GM12873 (cell line): ENCODE measurements around the gene CTIF.

Source experiments
- TF ChIP-seq, protein P1 (sequence below): IDR thresholded peaks from 2 replicates; pipeline ENCODE4 v1.5.1; 2012; ENCODE audit warnings: low read depth, mild to moderate bottlenecking, moderate library complexity, low read length, control low read depth; ENCODE audit not compliant: insufficient read depth; ENCODE audit errors: missing control alignments

Gene CTIF

DNA sequence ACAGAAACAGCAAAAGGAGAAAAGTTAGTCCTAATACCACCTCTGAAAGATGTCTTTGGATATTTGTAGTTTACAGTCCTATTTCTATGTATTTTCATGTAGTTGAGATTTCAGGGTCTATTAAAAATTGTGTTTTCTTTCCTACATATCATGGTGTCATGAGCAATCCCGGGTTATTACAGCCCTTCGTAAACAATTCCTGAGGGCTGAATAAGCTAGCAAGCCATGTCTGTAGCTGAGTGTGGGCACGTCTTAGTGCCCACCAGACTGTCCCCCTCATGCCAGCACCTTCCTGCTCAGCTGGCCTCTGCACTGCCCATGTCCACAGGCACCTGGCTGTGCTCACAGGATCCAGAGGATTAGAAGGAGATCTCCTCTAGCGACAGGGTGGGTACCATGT is 60.6 kb downstream of the CTIF start:
- TF ChIP-seq, protein P1, sequence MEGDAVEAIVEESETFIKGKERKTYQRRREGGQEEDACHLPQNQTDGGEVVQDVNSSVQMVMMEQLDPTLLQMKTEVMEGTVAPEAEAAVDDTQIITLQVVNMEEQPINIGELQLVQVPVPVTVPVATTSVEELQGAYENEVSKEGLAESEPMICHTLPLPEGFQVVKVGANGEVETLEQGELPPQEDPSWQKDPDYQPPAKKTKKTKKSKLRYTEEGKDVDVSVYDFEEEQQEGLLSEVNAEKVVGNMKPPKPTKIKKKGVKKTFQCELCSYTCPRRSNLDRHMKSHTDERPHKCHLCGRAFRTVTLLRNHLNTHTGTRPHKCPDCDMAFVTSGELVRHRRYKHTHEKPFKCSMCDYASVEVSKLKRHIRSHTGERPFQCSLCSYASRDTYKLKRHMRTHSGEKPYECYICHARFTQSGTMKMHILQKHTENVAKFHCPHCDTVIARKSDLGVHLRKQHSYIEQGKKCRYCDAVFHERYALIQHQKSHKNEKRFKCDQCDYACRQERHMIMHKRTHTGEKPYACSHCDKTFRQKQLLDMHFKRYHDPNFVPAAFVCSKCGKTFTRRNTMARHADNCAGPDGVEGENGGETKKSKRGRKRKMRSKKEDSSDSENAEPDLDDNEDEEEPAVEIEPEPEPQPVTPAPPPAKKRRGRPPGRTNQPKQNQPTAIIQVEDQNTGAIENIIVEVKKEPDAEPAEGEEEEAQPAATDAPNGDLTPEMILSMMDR, result no peak

DNA sequence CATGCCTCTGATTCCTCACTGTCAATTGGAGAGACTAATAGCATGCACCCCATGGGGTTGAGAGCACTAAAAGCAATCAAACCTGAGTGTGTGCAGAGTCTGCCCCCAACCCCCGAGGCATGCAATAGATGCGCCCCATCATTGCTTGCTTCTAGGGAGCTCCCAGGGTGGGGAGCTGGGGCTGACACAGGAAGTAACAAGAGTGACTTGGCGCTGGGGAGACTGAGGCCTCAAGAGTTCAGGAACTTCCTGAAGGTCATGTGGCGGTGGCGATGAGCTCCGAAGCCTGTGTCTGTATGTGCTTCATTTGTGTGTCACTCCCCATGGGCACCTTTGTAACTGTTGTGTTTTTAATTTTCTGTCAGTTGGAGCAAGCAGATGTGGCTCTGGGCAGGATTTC is 61.2 kb downstream of the CTIF start:
- TF ChIP-seq, protein P1, result no peak

DNA sequence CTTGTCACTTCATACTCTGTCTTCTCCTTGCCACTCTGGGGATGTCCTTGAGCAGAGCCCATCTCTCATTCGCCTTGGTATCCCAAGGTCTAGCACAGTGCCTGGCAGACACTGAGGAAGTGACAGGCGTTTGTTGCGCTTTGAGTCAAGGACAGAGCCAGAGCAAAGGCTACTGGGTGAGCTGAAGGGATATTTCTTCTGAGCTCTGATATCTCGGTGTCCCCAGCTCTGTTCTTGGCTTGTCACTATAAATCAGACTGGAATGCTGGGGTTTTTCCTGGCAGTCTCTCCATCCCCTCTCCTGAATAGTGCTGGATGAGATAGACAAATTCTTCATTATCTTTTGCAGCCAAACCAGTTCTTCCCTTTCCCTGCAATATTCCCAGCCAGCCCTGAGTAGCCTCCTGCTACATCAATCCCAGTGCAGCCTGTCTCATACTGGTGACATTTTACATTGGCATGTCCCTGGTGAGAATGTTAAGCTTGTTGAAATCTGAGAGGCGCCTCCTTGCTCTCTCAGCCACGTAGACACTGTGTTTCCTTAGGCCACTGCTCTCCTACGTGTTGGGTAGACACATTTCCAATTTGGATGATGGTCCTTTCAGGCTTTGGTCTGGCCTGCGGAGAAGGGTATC is 61.7 kb downstream of the CTIF start:
- TF ChIP-seq, protein P1, result no peak

DNA sequence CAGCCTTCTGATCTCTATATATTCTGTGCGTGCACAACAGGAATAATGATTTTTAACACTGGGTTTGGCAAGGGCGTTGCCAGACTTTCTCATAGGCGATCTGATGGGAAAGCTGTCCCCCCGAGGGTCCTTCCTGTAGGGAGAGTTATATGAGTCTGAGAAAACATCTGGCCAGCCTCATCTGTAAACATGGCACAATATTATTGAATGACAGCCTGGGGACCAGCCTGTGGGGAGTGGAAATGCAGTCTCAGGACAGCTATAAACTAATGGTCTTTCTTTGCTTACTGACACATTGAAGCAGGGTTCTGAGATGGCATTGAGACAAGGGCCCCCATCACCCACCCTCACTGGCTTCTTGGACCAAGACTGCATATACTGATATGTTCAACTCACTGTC is 62.5 kb downstream of the CTIF start:
- TF ChIP-seq, protein P1, result no peak

DNA sequence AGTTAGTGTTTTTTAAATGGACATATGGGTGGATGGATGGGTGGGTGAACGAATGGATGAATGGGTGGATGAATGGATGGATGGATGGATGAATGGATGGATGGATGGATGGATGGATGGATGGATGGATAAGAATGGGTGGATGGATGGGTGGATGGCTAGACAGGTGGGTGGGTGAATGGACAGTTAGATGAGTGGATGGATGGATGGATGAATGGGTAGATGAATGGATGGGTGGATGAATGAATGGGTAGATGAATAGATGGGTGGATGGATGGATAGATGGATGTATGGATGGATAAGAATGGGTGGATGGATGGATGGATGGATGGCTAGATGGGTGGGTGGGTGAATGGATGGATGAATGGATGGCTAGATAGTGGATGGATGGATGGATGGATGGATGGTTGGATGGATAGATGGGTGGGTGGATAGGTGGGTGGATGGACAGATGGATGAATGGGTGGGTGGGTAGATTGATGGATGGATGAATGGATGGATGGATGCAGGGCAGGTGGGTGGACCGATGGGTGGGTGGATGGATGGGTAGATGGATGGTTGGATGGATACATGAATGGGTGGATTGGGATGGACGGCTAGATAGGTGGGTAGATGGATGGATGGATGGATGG is 64.0 kb downstream of the CTIF start:
- TF ChIP-seq, protein P1, result no peak

DNA sequence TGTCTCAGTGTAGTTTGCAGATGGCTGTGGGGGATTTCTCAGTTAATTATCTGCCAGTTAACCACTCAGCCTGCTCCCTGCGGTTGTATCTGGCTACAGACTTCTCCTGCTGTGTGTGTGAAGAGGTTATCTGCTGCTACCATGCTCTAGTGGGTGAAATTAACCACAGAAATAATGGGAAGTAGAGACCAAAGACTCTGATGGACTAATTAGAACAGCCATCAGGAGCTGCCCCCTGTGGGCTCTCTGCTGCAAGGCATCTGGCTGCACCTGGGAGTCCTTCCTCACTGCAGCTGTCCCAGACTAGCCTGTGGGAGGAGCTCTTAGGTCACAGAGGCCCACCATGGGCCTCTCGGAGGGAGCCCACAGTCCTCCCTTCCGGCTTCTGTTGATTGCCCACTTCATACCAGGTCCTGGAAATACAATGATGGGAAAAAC is 66.6 kb downstream of the CTIF start:
- TF ChIP-seq, protein P1, result peak; percentile 36

DNA sequence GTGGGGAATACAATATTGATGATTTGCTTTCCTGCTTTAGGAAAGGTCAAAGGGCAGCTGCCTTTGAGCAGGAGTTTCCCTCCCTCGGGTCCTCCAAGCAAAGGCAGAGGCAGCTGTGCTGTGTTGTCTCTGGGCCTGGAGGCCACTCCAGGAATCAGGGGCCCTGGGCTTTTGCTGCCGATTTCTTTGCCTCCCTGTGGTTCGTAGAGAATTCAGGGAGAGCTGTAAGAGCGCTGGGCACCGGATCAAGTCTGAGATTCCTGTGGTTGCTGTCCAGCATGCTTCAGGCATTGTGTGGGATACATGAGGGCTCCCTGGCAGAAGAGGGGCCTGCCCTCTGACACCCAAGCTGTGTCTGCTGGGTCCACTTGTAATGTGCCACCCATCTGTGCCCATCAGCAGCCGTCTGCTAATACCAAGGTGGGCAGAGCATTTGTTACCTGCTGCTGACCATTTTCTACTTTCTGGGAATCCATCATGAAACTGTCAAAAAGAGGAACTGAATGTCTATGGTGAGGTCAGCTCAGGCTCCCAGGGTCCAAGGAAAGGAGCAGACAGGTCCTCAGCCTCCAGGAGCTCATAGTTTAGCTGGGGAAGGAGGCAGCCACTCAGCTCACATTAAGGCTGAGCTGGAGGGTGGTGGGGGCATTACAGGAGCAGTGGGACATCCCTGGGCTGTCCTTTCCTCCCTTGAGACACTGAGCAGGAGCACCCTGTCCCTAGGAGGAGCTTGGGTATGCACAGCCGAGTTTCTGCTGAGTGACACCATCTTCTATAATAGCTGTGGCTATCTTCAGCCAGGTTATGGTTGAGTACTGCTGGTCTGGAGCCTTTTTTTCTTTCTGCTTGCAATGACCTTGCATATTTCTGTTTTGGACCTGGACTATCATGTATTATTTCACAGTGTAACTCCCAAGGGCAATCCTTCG is 68.5 kb downstream of the CTIF start:
- TF ChIP-seq, protein P1, result no peak
